HEK293T (cell line): ENCODE measurements around the gene RD3L.

ENCODE experiments used
- CTCF ChIA-PET: fragments of 350-600 bp; formaldehyde crosslinking; extraction: SDS; loops from one replicate; lab custom pipeline; 2021; ENCODE audit warnings: antibody characterized with exemption, inconsistent platforms; lab: Yijun Ruan, JAX
- POLR2A ChIA-PET: fragments of 350-600 bp; formaldehyde crosslinking; extraction: SDS; loops from one replicate; lab custom pipeline; 2020; ENCODE audit warnings: antibody characterized with exemption, inconsistent platforms; lab: Yijun Ruan, JAX
- DNase-seq: peaks from one replicate; pipeline ENCODE4 v3.0.0; 2012; ENCODE audit warnings: mixed read lengths; ENCODE audit errors: extremely low spot score
- ARNT ChIP-seq: fragments of 450-650 bp; IDR thresholded peaks from 2 replicates; pipeline ENCODE4 v1.6.1; 2017; ENCODE audit warnings: mild to moderate bottlenecking
- BHLHE40 ChIP-seq: fragments of 450-650 bp; IDR thresholded peaks from 2 replicates; pipeline ENCODE4 v1.6.1; 2016; ENCODE audit warnings: mild to moderate bottlenecking, moderate library complexity, borderline replicate concordance
- CTBP1 ChIP-seq: fragments of 450-650 bp; IDR thresholded peaks from 2 replicates; pipeline ENCODE4 v1.6.1; 2016; ENCODE audit warnings: borderline replicate concordance
- ELF4 ChIP-seq: fragments of 450-650 bp; IDR thresholded peaks from 2 replicates; pipeline ENCODE4 v1.6.1; 2017; ENCODE audit warnings: antibody characterized with exemption
- FOXA1 ChIP-seq: fragments of 450-650 bp; IDR thresholded peaks from 2 replicates; pipeline ENCODE4 v1.6.1; 2016; ENCODE audit warnings: mild to moderate bottlenecking
- FOXK2 ChIP-seq: fragments of 450-650 bp; IDR thresholded peaks from 2 replicates; pipeline ENCODE4 v1.6.1; 2016; ENCODE audit warnings: mild to moderate bottlenecking
- FOXM1 ChIP-seq: fragments of 450-650 bp; IDR thresholded peaks from 2 replicates; pipeline ENCODE4 v1.6.1; 2017; ENCODE audit warnings: mild to moderate bottlenecking, borderline replicate concordance
- HDGF ChIP-seq: fragments of 450-650 bp; IDR thresholded peaks from 2 replicates; pipeline ENCODE4 v1.6.1; 2017; ENCODE audit warnings: antibody characterized with exemption, borderline replicate concordance
- L3MBTL2 ChIP-seq: fragments of 450-650 bp; conservative IDR thresholded peaks from 2 replicates; pipeline ENCODE4 v1.6.1; 2016; ENCODE audit warnings: mild to moderate bottlenecking
- LEF1 ChIP-seq: fragments of 450-650 bp; IDR thresholded peaks from 2 replicates; pipeline ENCODE4 v1.6.1; 2017; ENCODE audit warnings: mild to moderate bottlenecking, borderline replicate concordance
- NFRKB ChIP-seq: fragments of 450-650 bp; IDR thresholded peaks from 2 replicates; pipeline ENCODE4 v1.6.1; 2016; ENCODE audit warnings: mild to moderate bottlenecking, moderate library complexity
- PKNOX1 ChIP-seq: fragments of 450-650 bp; IDR thresholded peaks from 2 replicates; pipeline ENCODE4 v1.6.1; 2016
- SP1 ChIP-seq: fragments of 450-650 bp; IDR thresholded peaks from 2 replicates; pipeline ENCODE4 v1.6.1; 2017
- SUZ12 ChIP-seq: fragments of 450-650 bp; IDR thresholded peaks from 2 replicates; pipeline ENCODE4 v1.6.1; 2016; ENCODE audit warnings: mild to moderate bottlenecking
- TARDBP ChIP-seq: fragments of 450-650 bp; IDR thresholded peaks from 2 replicates; pipeline ENCODE4 v1.6.1; 2016
- ZNF384 ChIP-seq: fragments of 450-650 bp; IDR thresholded peaks from 2 replicates; pipeline ENCODE4 v1.6.1; 2016

Gene RD3L

DNA sequence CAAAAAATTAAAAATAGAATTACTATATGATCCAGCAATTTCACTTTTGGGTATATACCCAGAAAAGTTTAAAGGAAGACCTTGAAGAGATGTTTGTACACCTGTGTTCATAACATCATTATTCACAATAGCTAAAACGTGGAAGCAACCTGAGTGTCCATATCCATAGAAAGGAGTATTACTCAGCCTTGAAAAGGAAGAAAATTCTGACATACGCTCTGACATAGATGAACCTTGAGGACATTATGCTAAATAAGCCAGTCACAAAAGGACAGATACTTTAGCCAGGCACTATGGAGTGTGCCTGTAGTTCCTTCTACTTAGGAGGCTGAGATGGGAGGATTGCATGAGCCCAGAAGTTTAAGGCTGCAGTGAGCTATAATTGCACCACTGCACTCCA is 6.1 kb upstream of the RD3L start:
- ChIA-PET CTCF (no interaction called here), POLR2A (no interaction called here)
- no peak for DNase-seq
- TF ChIP-seq FOXM1 (no peak), HDGF (no peak), ARNT (no peak), ZNF384 (no peak), FOXA1 (no peak), SUZ12 (no peak), BHLHE40 (no peak), L3MBTL2 (no peak), CTBP1 (no peak), TARDBP (no peak), NFRKB (no peak), ELF4 (no peak), PKNOX1 (no peak), FOXK2 (no peak), SP1 (no peak), LEF1 (no peak)

DNA sequence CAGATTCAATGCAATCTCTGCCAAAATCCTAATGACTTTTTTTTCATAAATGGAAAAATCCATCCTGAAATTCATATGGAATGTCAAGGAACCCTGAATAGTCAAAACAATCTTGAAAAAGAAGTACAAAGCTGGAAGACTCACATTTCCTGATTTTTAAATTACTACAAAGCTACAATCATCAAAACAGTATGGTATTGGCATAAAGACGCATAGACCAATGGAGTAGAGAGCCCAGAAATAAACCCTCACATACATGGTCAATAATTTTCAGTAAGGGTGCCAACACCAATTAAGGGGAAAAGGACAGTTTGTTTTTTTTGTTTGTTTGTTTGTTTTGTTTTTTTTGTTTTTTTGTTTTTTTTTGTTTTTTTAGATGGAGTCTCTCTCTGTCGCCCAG is 4.6 kb upstream of the RD3L start:
- CTCF ChIA-PET = interaction anchor here (0.7 kb wide), 1 partner anchor 176 kb away, joined by 3 read pairs; no protein-coding TSS in a partner anchor
- TF ChIP-seq FOXK2 = no peak
- no peak for TF ChIP-seq TARDBP
- no peak for TF ChIP-seq FOXA1
- TF ChIP-seq HDGF = no peak
- TF ChIP-seq ZNF384 = no peak
- TF ChIP-seq SP1 = no peak
- no peak for TF ChIP-seq FOXM1
- no peak for TF ChIP-seq ELF4
- no peak for TF ChIP-seq ARNT
- TF ChIP-seq L3MBTL2 = no peak
- no peak for TF ChIP-seq SUZ12
- no peak for TF ChIP-seq BHLHE40
- no peak for TF ChIP-seq CTBP1

GRCh38 chr14:103943673-103944072 is 1.3 kb upstream of the RD3L start:
- POLR2A ChIA-PET = no interaction called here
- DNase-seq = no peak
- TF ChIP-seq LEF1 (no peak), ARNT (no peak), CTBP1 (no peak), ELF4 (no peak), SUZ12 (no peak), BHLHE40 (no peak), PKNOX1 (no peak), NFRKB (no peak), FOXK2 (no peak), HDGF (no peak), FOXA1 (no peak), SP1 (no peak), ZNF384 (no peak), TARDBP (no peak), FOXM1 (no peak), L3MBTL2 (no peak)
- CTCF ChIA-PET = no interaction called here

More for the DNA sequence above, 4.6 kb upstream of the RD3L start:
- DNase-seq = no peak
- POLR2A ChIA-PET = no interaction called here

DNA sequence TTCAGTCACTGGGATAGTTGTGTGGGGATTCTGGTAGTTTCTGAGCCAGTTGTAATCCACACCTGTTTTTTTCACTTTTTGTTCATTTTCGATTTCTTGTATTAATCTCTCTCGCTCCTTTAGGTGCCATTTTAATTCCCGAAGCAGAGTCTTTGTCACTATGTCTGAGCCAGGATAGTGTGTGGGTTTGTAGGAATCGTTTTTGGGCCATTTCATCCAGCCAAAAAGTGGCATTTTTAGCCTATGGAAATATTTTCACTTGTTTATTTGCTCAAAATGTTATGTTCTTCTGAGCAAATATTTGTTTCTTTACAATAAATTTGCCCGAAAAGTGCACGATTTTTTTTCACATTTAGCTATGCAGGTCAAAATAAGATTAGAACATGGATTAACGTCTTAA is 867 bp downstream of the RD3L start:
- ChIA-PET POLR2A (no interaction called here), CTCF (interaction anchor here (0.6 to 2.0 kb wide), 2 partner anchors 31 to 135 kb away, joined by 4 read pairs; no protein-coding TSS in a partner anchor)
- DNase-seq = no peak
- TF ChIP-seq PKNOX1 (no peak), HDGF (no peak), L3MBTL2 (no peak), ZNF384 (no peak), NFRKB (no peak), SP1 (no peak), ELF4 (no peak), CTBP1 (no peak), TARDBP (no peak), FOXK2 (no peak), ARNT (no peak), BHLHE40 (no peak), LEF1 (no peak), SUZ12 (no peak), FOXA1 (no peak), FOXM1 (no peak)

GRCh38 chr14:103935102-103935501 is 7.2 kb downstream of the RD3L start:
- ChIA-PET CTCF (no interaction called here), POLR2A (no interaction called here)
- no peak for DNase-seq
- no peak for TF ChIP-seq SP1
- TF ChIP-seq NFRKB = no peak
- TF ChIP-seq TARDBP = no peak
- no peak for TF ChIP-seq FOXA1

GRCh38 chr14:103932791-103933490 is 9.4 kb downstream of the RD3L start:
- ChIA-PET CTCF (no interaction called here), POLR2A (no interaction called here)
- no peak for TF ChIP-seq FOXA1
- no peak for TF ChIP-seq L3MBTL2
- no peak for TF ChIP-seq ARNT
- TF ChIP-seq ZNF384 = no peak
- no peak for TF ChIP-seq HDGF
- no peak for TF ChIP-seq BHLHE40
- TF ChIP-seq NFRKB = no peak
- TF ChIP-seq FOXM1 = no peak
- no peak for TF ChIP-seq SUZ12
- no peak for TF ChIP-seq SP1
- DNase-seq = no peak
